MM.1S (cell line): ENCODE measurements around the gene MYH14.

Experiments
- CTCF ChIP-seq: fragments of 300-600 bp; sonication (generic); IDR thresholded peaks from 2 replicates; pipeline ENCODE4 v1.5.1; 2016; ENCODE audit warnings: antibody characterized with exemption, low read length, mixed read lengths
- EZH2 ChIP-seq: fragments of 300-600 bp; sonication (generic); optimal IDR thresholded peaks from 2 replicates; pipeline ENCODE3; 2017; ENCODE audit warnings: low read depth, mild to moderate bottlenecking, antibody characterized with exemption, low read length, mixed read lengths
- EZH2phosphoT487 ChIP-seq: fragments of 300-600 bp; sonication (generic); IDR thresholded peaks from 2 replicates; pipeline ENCODE4 v1.6.1; 2018; ENCODE audit warnings: antibody characterized with exemption, low read length

DNA sequence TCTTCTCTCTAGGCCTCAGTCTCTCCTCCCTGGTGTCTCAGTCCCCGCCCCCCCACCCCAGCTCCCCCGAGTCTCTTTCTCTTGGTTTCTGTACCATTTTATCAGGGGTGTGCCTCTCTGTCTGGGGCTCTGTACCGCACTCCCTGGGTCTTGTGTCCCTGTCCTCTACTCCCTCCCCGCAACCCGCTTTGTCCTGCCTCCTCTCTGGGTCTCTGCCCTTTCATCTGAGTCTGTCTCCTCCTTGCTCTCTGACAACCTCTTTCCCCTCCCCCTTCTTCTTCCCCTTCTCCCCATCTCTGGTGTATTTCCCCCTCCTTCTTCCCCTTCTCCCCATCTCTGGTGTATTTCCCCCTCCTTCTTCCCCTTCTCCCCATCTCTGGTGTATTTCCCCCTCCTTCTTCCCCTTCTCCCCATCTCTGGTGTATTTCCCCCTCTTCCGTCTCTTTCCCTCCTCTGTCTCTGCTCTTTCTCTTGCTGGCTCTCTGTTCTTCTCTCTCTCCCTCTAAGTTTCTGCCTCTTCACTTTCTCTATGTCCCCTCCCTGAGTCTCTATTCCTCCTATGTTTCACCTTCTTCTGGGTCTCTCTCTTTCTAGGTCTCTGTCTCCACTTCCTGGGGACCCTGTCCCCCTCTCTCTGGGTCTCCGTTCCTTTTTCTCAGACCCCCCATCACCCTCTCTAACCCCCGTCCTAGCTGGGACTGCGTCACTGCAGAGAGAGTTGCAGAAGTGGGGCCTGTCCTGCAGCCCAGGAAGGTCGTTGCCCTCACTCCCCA lies 128.0 kb downstream of the MYH14 start:
- TF ChIP-seq CTCF (no peak), EZH2 (no peak), EZH2phosphoT487 (no peak)
